ENCODE results near the gene SLC22A24.

GRCh38 chr11:63132985-63133775, 10.8 kb downstream of the SLC22A24 start:
- TF ChIP-seq CTCF (IDR thresholded peaks at IDR 0.05) (no peak), RFX5 (IDR thresholded peaks at IDR 0.05; ENCODE audit: low read length) (no peak), MXI1 (IDR thresholded peaks at IDR 0.05; ENCODE audit: low read depth, low read length) (no peak), EZH2phosphoT487 (IDR thresholded peaks at IDR 0.05; ENCODE audit: borderline replicate concordance, low read depth) (no peak), TAF1 (IDR thresholded peaks at IDR 0.05; ENCODE audit: borderline replicate concordance, low read depth, low read length) (no peak), USF1 (IDR thresholded peaks at IDR 0.05; ENCODE audit: borderline replicate concordance, low read depth) (no peak), SIN3A (IDR thresholded peaks at IDR 0.05; ENCODE audit: borderline replicate concordance, low read depth, low read length) (no peak), USF2 (IDR thresholded peaks at IDR 0.05; ENCODE audit: borderline replicate concordance, low read depth, low read length) (no peak)

Measured in SK-N-SH (cell line).